GM18951 (cell line): ENCODE data around the gene PPP1R16B.

Source experiments
- POLR2A ChIP-seq: IDR thresholded peaks from 4 replicates; pipeline ENCODE4 v1.6.1; 2011; ENCODE audit warnings: mild to moderate bottlenecking; ENCODE audit not compliant: insufficient read length, insufficient read depth; ENCODE audit errors: extremely low read depth
- in situ Hi-C: fragments of 300-500 bp; cut with MboI; formaldehyde crosslinking; loops from one replicate; pipeline ENCODE4 v1.12.0; 2022; ENCODE audit warnings: low sequenced_read_pairs, mixed read lengths, inconsistent platforms; ENCODE audit not compliant: unreplicated experiment

Gene PPP1R16B

DNA sequence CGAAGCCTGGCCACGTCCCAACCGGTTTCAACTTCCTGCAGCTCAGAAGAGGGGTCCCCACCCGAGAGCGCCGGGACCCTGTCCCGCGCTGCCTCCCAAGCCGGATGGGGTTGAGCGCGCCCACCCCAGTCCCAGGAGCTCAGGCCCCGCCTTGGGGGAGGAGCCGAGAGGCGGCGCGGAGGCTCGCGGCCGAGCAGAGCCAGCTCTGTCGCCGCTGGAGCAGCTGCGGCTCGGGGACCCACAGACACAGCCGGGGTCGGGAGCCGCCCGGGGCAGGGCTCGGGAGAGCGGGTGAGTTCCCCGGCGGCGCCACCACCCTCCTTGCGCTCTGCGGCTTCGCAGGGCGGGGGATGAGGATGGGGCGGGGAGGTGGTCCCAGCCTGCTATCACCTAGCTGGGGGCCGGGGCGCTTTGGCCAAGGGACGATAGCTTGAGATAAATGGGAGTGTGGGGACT lies at the start of gene PPP1R16B:
Gene PPP1R16B (plus strand): TSS at position 196 of the 456 bp plus-strand sequence. CDS start 30,229 bp downstream, outside the sequence.
- in situ Hi-C loops: loop anchor here (10.0 kb wide), 1 partner anchor 69 kb away; no protein-coding TSS in a partner anchor
- peak; percentile 97 for TF ChIP-seq POLR2A

GRCh38 chr20:38757145-38757775 lies 48.2 kb upstream of the PPP1R16B start:
- in situ Hi-C loops: loop anchor here (10.0 kb wide), 1 partner anchor 102 kb away; no protein-coding TSS in a partner anchor
- no peak for TF ChIP-seq POLR2A

- in situ Hi-C loops: loop anchor here (10.0 kb wide), 1 partner anchor 104 kb away; no protein-coding TSS in a partner anchor
Observed at GRCh38 chr20:38759106-38759505, 46.4 kb upstream of the PPP1R16B start.

GRCh38 chr20:38760978-38761377 lies 44.5 kb upstream of the PPP1R16B start:
- TF ChIP-seq POLR2A: no peak
- in situ Hi-C loops: no loop called here

More at GRCh38 chr20:38759106-38759505, 46.4 kb upstream of the PPP1R16B start:
- TF ChIP-seq POLR2A: no peak

GRCh38 chr20:38762174-38762573 lies 43.3 kb upstream of the PPP1R16B start:
- in situ Hi-C loops: no loop called here
- no peak for TF ChIP-seq POLR2A

DNA sequence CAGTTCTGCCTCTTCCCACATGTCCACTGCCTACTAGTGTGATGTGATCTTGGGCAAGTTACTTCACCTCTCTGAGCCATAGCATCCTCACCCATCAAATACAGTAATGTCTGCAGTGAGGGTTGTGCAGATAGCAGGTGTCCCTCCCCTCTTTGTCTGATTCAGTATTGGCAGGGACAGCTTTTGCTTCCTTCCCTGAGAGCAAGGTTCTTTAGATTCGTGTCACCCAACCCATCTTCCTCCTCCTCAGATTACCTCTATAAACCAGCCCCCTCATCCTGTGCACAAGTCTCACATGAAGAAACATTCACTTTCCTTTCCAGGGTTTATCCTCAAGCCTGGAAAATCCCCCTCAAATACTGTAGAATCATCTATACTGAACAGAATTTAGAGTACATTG lies 41.9 kb upstream of the PPP1R16B start:
- TF ChIP-seq POLR2A: no peak
- in situ Hi-C loops: no loop called here

DNA sequence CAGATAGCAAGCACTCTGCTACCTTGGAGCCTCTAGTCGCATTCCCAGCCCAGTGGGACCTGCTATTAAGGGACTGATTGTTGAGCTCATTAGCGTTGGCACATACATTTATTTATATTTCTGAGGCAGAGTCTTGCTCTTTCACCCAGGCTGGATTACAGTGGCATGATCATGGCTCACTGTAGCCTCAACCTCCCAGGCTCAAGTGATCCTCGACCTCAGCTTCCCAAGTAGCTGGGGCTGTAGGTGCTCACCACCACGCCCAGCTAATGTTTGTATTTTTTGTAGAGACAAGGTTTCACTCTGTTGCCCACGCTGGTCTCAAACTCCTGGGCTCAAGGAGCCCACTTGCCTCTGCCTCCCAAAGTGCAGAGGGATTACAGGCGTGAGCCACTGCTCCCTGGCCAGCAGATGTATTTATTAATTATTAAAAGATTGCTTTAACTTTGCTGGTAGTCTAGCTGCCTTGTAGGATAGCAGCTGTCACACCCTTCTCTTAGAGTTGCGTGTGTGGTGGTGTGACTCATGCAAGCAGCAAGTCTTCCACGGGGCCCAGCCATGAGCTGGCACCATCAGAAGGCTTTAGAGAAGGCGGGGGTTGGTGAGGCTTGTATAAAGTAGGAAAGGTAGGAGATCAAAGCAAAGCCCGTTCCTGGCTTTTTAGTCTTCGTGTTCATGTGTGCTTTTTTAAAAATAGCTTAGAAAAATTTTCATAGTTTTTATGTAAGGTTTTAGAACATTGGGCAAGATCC lies 40.8 kb upstream of the PPP1R16B start:
- TF ChIP-seq POLR2A: no peak
- in situ Hi-C loops: no loop called here

- in situ Hi-C loops: no loop called here
- no peak for TF ChIP-seq POLR2A
Observed at GRCh38 chr20:38766071-38766470, 39.4 kb upstream of the PPP1R16B start.

DNA sequence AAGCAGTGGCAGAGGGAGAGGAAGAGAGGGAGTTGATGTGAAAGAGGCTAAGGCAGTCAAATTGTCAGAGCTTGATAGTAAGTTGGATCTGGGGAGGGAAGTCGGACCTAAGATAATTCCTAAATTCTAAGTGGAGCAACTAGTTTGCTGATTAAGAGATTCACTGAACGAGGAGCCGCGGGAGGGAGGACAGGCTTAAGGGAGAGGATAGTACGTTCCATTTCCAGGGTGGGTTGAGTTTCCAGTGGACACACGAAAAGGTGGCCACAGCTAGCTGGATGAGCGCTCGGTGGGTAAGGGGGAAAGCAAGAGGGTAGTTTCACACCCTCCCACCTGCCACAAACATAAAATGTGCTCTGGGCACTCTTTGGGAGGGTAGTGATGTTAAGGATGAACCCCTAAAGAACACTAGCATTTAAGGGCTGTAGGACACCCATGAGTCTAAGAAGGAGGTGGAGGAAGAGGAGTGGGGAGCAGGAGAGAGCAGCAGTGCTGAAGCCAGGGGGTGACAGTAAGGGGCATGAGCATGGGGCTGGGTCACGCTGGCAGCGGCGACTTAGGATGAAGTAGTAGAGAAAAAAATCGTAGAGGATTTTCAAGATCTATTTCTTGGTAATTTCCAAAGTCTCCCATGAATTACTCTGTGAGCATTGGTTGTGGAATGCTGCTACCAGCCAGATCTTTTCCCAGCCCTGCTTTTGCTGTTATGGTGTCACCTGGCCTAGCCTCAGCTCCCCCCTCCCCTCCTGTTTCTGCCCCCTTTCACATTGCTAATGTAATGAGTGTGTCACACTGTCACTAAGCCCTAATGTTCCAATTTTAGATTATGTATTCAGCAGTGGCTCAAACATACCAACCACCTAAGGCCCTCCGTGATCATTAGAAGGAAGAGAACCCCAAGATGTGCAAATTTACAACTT lies 35.9 kb upstream of the PPP1R16B start:
- in situ Hi-C loops: no loop called here
- no peak for TF ChIP-seq POLR2A

GRCh38 chr20:38770546-38770945 lies 35.0 kb upstream of the PPP1R16B start:
- TF ChIP-seq POLR2A: no peak

DNA sequence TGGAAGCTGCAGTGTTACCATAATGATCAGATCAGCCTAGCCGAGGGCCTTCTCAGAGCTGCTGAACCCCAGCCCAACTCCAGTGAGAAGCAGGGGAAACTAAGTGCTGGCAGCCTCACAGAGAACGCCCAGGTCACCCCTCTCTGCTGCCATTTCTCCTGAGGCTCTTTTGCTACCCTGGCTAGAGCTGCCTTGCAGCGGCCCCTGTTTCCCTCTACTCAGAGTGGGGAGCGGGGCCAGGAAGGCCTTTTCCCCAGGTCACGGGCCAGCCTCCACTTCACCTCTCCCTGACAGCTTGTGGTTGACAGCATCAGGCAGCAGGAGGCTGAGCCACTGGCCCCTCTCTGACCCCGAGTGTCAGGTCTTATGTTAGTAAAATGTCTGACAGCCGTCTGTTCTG lies 34.5 kb upstream of the PPP1R16B start:
- in situ Hi-C loops: no loop called here
- TF ChIP-seq POLR2A: no peak

More at GRCh38 chr20:38770546-38770945, 35.0 kb upstream of the PPP1R16B start:
- in situ Hi-C loops: no loop called here

- in situ Hi-C loops: no loop called here
- no peak for TF ChIP-seq POLR2A
Observed at GRCh38 chr20:38771621-38772020, 33.9 kb upstream of the PPP1R16B start.

GRCh38 chr20:38774167-38774566 lies 31.3 kb upstream of the PPP1R16B start:
- in situ Hi-C loops: no loop called here
- no peak for TF ChIP-seq POLR2A
